HEK293 (cell line): ENCODE results near the gene GP1BB.

Experiments
- CTCF ChIA-PET: fragments of 350-600 bp; formaldehyde crosslinking; extraction: SDS; loops from one replicate; lab custom pipeline; 2021; ENCODE audit warnings: antibody characterized with exemption; lab: Yijun Ruan, JAX
- POLR2A ChIA-PET: fragments of 300-600 bp; formaldehyde crosslinking; extraction: SDS; loops from one replicate; lab custom pipeline; 2020; ENCODE audit warnings: antibody characterized with exemption, inconsistent platforms; lab: Yijun Ruan, JAX
- H3K27ac ChIP-seq: fragments of 200-500 bp; sonication (Bioruptor generic); 2 replicates; pipeline ENCODE4 v1.5.1; 2014; ENCODE audit warnings: low read depth, low read length, control low read depth, inconsistent platforms; ENCODE audit errors: extremely low read depth
- H3K36me3 ChIP-seq, 2 experiments: fragments of 200-500 bp in 1 of 2; sonication (Bioruptor generic) in 1 of 2; 1 replicate in 1 of 2; 2 replicates in 1 of 2; pipeline ENCODE4 v1.5.1; 2014 to 2017; ENCODE audit warnings: inconsistent platforms in 2 of 2, low read length in 2 of 2; ENCODE audit not compliant: control insufficient read depth in 2 of 2, insufficient read depth in 1 of 2
- H3K4me1 ChIP-seq: fragments of 200-500 bp; sonication (Bioruptor generic); 2 replicates; pipeline ENCODE4 v1.5.1; 2014; ENCODE audit warnings: mild to moderate bottlenecking, low read length, inconsistent platforms; ENCODE audit not compliant: control insufficient read depth, insufficient read depth
- H3K4me3 ChIP-seq: 2 replicates; pipeline ENCODE4 v1.5.1; 2011; ENCODE audit warnings: low read depth, mild to moderate bottlenecking, control low read depth, low read length, moderate library complexity
- H3K9me3 ChIP-seq: fragments of 200-500 bp; sonication (Bioruptor generic); 2 replicates; pipeline ENCODE4 v1.5.1; 2014; ENCODE audit warnings: low read depth, low read length, inconsistent platforms; ENCODE audit not compliant: control insufficient read depth, insufficient read depth
- SALL2 ChIP-seq: fragments of 450-650 bp; formaldehyde crosslinking; IDR thresholded peaks from 2 replicates; pipeline ENCODE4 v1.5.0; 2017; ENCODE audit warnings: missing biosample characterization, mild to moderate bottlenecking, missing genetic modification characterization, borderline replicate concordance
- ZBTB1 ChIP-seq: fragments of 450-650 bp; formaldehyde crosslinking; IDR thresholded peaks from 2 replicates; pipeline ENCODE4 v1.5.1; 2016; ENCODE audit warnings: missing biosample characterization, missing genetic modification characterization
- ZBTB8A ChIP-seq: fragments of 450-650 bp; formaldehyde crosslinking; IDR thresholded peaks from 2 replicates; pipeline ENCODE4 v1.5.1; 2016; ENCODE audit warnings: missing biosample characterization, missing genetic modification characterization
- ZFP69B ChIP-seq: fragments of 450-650 bp; formaldehyde crosslinking; IDR thresholded peaks from 2 replicates; pipeline ENCODE4 v1.5.1; 2016; ENCODE audit warnings: missing biosample characterization, missing genetic modification characterization
- ZNF132 ChIP-seq: fragments of 450-650 bp; formaldehyde crosslinking; IDR thresholded peaks from 2 replicates; pipeline ENCODE4 v1.5.1; 2017; ENCODE audit warnings: missing biosample characterization, missing genetic modification characterization, borderline replicate concordance
- ZNF175 ChIP-seq: fragments of 450-650 bp; formaldehyde crosslinking; IDR thresholded peaks from 2 replicates; pipeline ENCODE4 v1.5.1; 2016; ENCODE audit warnings: missing biosample characterization, missing genetic modification characterization
- ZNF19 ChIP-seq: fragments of 450-650 bp; formaldehyde crosslinking; IDR thresholded peaks from 2 replicates; pipeline ENCODE4; 2016; ENCODE audit warnings: missing biosample characterization, missing genetic modification characterization, low read depth
- ZNF221 ChIP-seq: fragments of 450-650 bp; formaldehyde crosslinking; IDR thresholded peaks from 2 replicates; pipeline ENCODE4 v1.5.1; 2017; ENCODE audit warnings: missing biosample characterization, missing genetic modification characterization, borderline replicate concordance
- ZNF24 ChIP-seq: fragments of 450-650 bp; formaldehyde crosslinking; IDR thresholded peaks from 2 replicates; pipeline ENCODE4 v1.5.1; 2016; ENCODE audit warnings: missing biosample characterization, missing genetic modification characterization
- ZNF391 ChIP-seq: fragments of 450-650 bp; formaldehyde crosslinking; IDR thresholded peaks from 2 replicates; pipeline ENCODE4 v1.5.1; 2016; ENCODE audit warnings: low read depth, missing biosample characterization, missing genetic modification characterization, borderline replicate concordance
- ZNF433 ChIP-seq: fragments of 450-650 bp; formaldehyde crosslinking; IDR thresholded peaks from 2 replicates; pipeline ENCODE4 v1.5.1; 2016; ENCODE audit warnings: missing biosample characterization, missing genetic modification characterization, low read depth
- ZNF549 ChIP-seq: fragments of 450-650 bp; IDR thresholded peaks from 2 replicates; pipeline ENCODE4 v1.5.1; 2018; ENCODE audit warnings: missing biosample characterization, missing genetic modification characterization, mild to moderate bottlenecking, inconsistent platforms, moderate library complexity
- ZNF555 ChIP-seq: fragments of 450-650 bp; formaldehyde crosslinking; conservative IDR thresholded peaks from 2 replicates; pipeline ENCODE4 v1.5.1; 2017; ENCODE audit warnings: missing biosample characterization, mild to moderate bottlenecking, missing genetic modification characterization, inconsistent platforms
- ZNF624 ChIP-seq: fragments of 450-650 bp; formaldehyde crosslinking; IDR thresholded peaks from 2 replicates; pipeline ENCODE4 v1.5.1; 2017; ENCODE audit warnings: missing biosample characterization, missing genetic modification characterization
- ZNF654 ChIP-seq: fragments of 450-650 bp; formaldehyde crosslinking; IDR thresholded peaks from 2 replicates; pipeline ENCODE4 v1.5.1; 2016; ENCODE audit warnings: low read depth, missing biosample characterization, missing genetic modification characterization
- TF ChIP-seq, protein P1 (sequence below): fragments of 450-650 bp; formaldehyde crosslinking; conservative IDR thresholded peaks from 2 replicates; pipeline ENCODE4 v1.5.1; 2016; ENCODE audit warnings: low read depth, missing biosample characterization, missing genetic modification characterization
- TF ChIP-seq, protein P2 (sequence below): fragments of 450-650 bp; IDR thresholded peaks from 2 replicates; pipeline ENCODE4 v1.5.1; 2018; ENCODE audit warnings: missing biosample characterization, missing genetic modification characterization
- TF ChIP-seq, protein P3 (sequence below): fragments of 450-650 bp; formaldehyde crosslinking; IDR thresholded peaks from 2 replicates; pipeline ENCODE4 v1.5.1; 2016; ENCODE audit warnings: missing biosample characterization, missing genetic modification characterization
- TF ChIP-seq, protein P4 (sequence below): fragments of 450-650 bp; formaldehyde crosslinking; IDR thresholded peaks from 2 replicates; pipeline ENCODE4 v1.5.1; 2016; ENCODE audit warnings: missing biosample characterization, missing genetic modification characterization

The GP1BB gene

DNA sequence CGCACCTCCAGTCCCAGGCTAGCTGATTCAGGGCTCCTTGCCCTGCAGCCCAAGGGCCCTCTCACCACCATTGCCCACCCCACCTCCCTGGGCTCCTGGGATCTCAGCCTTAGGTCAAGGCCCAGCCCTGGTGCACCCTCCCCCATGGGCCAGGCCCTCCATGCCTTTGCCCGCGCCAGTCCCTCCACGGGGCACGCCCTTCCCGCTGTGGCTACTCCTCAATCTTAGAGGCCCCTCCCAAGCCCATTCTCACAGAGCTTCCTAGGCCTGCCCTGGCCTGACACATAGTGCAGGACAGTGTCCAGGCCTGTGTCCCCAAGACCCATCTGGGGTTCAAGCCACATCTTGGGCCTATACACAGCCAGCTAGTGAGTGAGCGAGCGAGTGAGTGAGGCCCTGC is 6.9 kb downstream of the GP1BB start:
- no peak overlapping the region for H3K27ac ChIP-seq
- TF ChIP-seq ZNF624 (tag by site-specific recombination) (no peak), ZNF132 (tag by site-specific recombination) (no peak), ZNF391 (tag by site-specific recombination) (no peak), ZFP69B (tag by site-specific recombination) (no peak), ZNF221 (tag by site-specific recombination) (no peak), ZNF19 (tag by site-specific recombination) (no peak), ZNF175 (tag by site-specific recombination) (no peak), ZBTB1 (tag by site-specific recombination) (no peak), ZNF549 (tag by site-specific recombination) (no peak), ZNF24 (tag by site-specific recombination) (no peak), ZNF555 (tag by site-specific recombination) (no peak), ZNF433 (tag by site-specific recombination) (no peak), ZBTB8A (tag by site-specific recombination) (no peak), SALL2 (tag by site-specific recombination) (no peak), ZNF654 (no peak)
- TF ChIP-seq, protein P1, sequence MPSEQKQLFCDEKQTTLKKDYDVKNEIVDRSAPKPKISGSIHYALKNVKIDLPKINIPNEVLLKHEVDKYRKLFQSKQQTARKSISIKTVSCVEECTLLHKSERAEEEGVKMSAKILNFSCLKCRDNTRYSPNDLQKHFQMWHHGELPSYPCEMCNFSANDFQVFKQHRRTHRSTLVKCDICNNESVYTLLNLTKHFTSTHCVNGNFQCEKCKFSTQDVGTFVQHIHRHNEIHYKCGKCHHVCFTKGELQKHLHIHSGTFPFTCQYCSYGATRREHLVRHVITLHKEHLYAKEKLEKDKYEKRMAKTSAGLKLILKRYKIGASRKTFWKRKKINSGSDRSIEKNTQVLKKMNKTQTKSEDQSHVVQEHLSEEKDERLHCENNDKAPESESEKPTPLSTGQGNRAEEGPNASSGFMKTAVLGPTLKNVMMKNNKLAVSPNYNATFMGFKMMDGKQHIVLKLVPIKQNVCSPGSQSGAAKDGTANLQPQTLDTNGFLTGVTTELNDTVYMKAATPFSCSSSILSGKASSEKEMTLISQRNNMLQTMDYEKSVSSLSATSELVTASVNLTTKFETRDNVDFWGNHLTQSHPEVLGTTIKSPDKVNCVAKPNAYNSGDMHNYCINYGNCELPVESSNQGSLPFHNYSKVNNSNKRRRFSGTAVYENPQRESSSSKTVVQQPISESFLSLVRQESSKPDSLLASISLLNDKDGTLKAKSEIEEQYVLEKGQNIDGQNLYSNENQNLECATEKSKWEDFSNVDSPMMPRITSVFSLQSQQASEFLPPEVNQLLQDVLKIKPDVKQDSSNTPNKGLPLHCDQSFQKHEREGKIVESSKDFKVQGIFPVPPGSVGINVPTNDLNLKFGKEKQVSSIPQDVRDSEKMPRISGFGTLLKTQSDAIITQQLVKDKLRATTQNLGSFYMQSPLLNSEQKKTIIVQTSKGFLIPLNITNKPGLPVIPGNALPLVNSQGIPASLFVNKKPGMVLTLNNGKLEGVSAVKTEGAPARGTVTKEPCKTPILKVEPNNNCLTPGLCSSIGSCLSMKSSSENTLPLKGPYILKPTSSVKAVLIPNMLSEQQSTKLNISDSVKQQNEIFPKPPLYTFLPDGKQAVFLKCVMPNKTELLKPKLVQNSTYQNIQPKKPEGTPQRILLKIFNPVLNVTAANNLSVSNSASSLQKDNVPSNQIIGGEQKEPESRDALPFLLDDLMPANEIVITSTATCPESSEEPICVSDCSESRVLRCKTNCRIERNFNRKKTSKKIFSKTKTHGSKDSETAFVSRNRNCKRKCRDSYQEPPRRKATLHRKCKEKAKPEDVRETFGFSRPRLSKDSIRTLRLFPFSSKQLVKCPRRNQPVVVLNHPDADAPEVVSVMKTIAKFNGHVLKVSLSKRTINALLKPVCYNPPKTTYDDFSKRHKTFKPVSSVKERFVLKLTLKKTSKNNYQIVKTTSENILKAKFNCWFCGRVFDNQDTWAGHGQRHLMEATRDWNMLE (tag by site-specific recombination), result no peak
- TF ChIP-seq, protein P2, sequence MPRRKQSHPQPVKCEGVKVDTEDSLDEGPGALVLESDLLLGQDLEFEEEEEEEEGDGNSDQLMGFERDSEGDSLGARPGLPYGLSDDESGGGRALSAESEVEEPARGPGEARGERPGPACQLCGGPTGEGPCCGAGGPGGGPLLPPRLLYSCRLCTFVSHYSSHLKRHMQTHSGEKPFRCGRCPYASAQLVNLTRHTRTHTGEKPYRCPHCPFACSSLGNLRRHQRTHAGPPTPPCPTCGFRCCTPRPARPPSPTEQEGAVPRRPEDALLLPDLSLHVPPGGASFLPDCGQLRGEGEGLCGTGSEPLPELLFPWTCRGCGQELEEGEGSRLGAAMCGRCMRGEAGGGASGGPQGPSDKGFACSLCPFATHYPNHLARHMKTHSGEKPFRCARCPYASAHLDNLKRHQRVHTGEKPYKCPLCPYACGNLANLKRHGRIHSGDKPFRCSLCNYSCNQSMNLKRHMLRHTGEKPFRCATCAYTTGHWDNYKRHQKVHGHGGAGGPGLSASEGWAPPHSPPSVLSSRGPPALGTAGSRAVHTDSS (tag by site-specific recombination), result no peak
- TF ChIP-seq, protein P3, sequence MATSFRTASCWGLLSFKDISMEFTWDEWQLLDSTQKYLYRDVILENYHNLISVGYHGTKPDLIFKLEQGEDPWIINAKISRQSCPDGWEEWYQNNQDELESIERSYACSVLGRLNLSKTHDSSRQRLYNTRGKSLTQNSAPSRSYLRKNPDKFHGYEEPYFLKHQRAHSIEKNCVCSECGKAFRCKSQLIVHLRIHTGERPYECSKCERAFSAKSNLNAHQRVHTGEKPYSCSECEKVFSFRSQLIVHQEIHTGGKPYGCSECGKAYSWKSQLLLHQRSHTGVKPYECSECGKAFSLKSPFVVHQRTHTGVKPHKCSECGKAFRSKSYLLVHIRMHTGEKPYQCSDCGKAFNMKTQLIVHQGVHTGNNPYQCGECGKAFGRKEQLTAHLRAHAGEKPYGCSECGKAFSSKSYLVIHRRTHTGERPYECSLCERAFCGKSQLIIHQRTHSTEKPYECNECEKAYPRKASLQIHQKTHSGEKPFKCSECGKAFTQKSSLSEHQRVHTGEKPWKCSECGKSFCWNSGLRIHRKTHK (tag by site-specific recombination), result no peak
- TF ChIP-seq, protein P4, sequence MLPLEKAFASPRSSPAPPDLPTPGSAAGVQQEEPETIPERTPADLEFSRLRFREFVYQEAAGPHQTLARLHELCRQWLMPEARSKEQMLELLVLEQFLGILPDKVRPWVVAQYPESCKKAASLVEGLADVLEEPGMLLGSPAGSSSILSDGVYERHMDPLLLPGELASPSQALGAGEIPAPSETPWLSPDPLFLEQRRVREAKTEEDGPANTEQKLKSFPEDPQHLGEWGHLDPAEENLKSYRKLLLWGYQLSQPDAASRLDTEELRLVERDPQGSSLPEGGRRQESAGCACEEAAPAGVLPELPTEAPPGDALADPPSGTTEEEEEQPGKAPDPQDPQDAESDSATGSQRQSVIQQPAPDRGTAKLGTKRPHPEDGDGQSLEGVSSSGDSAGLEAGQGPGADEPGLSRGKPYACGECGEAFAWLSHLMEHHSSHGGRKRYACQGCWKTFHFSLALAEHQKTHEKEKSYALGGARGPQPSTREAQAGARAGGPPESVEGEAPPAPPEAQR (tag by site-specific recombination), result no peak
- TF ChIP-seq, all 188 proteins: peak for 0
- Histone ChIP-seq H3K4me1 (no peaks in the 10 kb centered on the region), H3K36me3 (no peaks in the 10 kb centered on the region), H3K4me3 (no peak overlapping the region), H3K9me3 (no peaks in the 10 kb centered on the region)
- CTCF ChIA-PET, result interaction anchor here (0.5 to 7.5 kb wide), 82 partner anchors 9 to 1071 kb away, joined by 3 to 184 read pairs (median 6); partner anchors contain the start of genes COMT and TXNRD2
- POLR2A ChIA-PET, result interaction anchor here (0.6 to 1.8 kb wide), 11 partner anchors 21 to 388 kb away, joined by 3 to 8 read pairs (median 4); partner anchors contain the start of genes COMT, GNB1L, RTL10 and TXNRD2
